ENCODE measurements around the gene IQCE. TPM values are rescaled to one million over a fixed set of nuclear protein-coding genes. Genes with fewer than 3 reads are reported as not detected.

Gene IQCE
- total and polyA plus RNA-seq, 2 experiments from 2014 or later: 18.0 to 41.4 TPM

GRCh38 chr7:2522780-2523433 lies 35.9 kb upstream of the IQCE start:
- Histone ChIP-seq H3K4me3 (no peak overlapping the region), H3K9me3 (ENCODE audit: low read depth) (no peaks in the 10 kb centered on the region), H3K4me1 (ENCODE audit: low read depth) (no peaks in the 10 kb centered on the region), H3K36me3 (no peaks in the 10 kb centered on the region), H3K27me3 (peaks cover 33% of the 10 kb centered on the region), H3K27ac (no peak overlapping the region)
- peak in 1 of 2 donors; percentile 72 for DNase-seq (ENCODE audit: low read depth in 1 of 2, low spot score in 1 of 2)
- TF ChIP-seq, protein P1, sequence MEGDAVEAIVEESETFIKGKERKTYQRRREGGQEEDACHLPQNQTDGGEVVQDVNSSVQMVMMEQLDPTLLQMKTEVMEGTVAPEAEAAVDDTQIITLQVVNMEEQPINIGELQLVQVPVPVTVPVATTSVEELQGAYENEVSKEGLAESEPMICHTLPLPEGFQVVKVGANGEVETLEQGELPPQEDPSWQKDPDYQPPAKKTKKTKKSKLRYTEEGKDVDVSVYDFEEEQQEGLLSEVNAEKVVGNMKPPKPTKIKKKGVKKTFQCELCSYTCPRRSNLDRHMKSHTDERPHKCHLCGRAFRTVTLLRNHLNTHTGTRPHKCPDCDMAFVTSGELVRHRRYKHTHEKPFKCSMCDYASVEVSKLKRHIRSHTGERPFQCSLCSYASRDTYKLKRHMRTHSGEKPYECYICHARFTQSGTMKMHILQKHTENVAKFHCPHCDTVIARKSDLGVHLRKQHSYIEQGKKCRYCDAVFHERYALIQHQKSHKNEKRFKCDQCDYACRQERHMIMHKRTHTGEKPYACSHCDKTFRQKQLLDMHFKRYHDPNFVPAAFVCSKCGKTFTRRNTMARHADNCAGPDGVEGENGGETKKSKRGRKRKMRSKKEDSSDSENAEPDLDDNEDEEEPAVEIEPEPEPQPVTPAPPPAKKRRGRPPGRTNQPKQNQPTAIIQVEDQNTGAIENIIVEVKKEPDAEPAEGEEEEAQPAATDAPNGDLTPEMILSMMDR (IDR thresholded peaks at IDR 0.05; ENCODE audit: low read depth, low read length): no peak

- Histone ChIP-seq H3K4me1 (ENCODE audit: low read depth) (peaks cover 4% of the 10 kb centered on the region), H3K27ac (no peak overlapping the region), H3K9me3 (ENCODE audit: low read depth) (no peaks in the 10 kb centered on the region), H3K27me3 (peaks cover 27% of the 10 kb centered on the region), H3K4me3 (no peak overlapping the region), H3K36me3 (no peaks in the 10 kb centered on the region)
- DNase-seq (ENCODE audit: low read depth in 1 of 2, low spot score in 1 of 2): no peak
- TF ChIP-seq, protein P1 (IDR thresholded peaks at IDR 0.05; ENCODE audit: low read depth, low read length): no peak
Observed at GRCh38 chr7:2523461-2523936, 35.3 kb upstream of the IQCE start.

DNA sequence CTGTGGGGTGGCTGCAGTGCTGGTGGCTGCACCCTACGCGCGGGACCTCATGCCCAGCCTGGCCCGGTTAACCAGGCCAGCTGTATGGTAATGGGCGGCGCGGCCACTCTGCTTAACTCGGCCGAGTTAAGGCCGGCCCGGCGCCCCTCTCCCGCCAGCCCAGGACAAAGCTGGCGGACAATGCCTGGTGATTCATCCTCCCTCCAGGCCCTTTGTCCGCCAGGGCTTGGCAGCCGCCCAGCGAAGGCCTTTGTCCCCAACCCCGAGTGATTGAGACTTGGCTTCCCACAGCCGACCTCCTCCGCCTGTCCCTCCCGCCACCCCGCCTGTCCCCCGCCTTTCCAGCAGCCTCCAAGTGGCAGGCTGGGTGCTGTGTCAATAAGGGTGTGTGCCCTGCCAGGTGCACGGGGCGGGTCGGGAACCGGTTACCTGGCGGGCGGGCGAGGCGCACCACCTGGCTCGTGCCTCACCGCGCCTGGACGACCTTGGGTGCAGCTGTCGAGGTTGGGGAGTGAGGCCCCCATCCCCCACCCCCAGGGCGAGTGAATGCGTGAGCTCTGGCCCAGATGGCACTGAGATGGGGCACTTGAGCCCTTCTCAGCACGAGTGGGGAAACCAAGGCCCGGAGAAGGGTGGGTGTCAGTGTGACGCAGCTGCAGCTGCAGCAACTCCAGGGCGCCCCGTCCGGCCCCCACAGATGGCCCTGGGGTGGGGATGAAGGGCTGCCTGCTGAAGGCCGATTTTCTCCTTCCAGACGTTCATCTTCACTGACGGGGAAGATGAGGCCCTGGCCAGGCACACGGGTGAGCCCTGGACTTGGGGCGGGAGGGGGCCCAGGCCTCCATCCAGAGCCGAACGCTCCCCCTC lies 34.6 kb upstream of the IQCE start:
- peaks cover 4% of the 10 kb centered on the region for H3K4me1 ChIP-seq (ENCODE audit: low read depth)
- TF ChIP-seq, protein P1 (IDR thresholded peaks at IDR 0.05; ENCODE audit: low read depth, low read length): no peak
- H3K4me3 ChIP-seq: no peak overlapping the region
- H3K27me3 ChIP-seq: peaks cover 20% of the 10 kb centered on the region
- H3K36me3 ChIP-seq: no peaks in the 10 kb centered on the region
- no peaks in the 10 kb centered on the region for H3K9me3 ChIP-seq (ENCODE audit: low read depth)
- H3K27ac ChIP-seq: no peak overlapping the region
- DNase-seq (ENCODE audit: low read depth in 1 of 2, low spot score in 1 of 2): peak in 1 of 2 donors; percentile 58

- Histone ChIP-seq H3K9me3 (ENCODE audit: low read depth) (no peaks in the 10 kb centered on the region), H3K4me1 (ENCODE audit: low read depth) (peaks cover 4% of the 10 kb centered on the region), H3K36me3 (no peaks in the 10 kb centered on the region), H3K4me3 (no peak overlapping the region), H3K27me3 (peaks cover 19% of the 10 kb centered on the region), H3K27ac (no peak overlapping the region)
- no peak for DNase-seq (ENCODE audit: low read depth in 1 of 2, low spot score in 1 of 2)
- TF ChIP-seq, protein P1 (IDR thresholded peaks at IDR 0.05; ENCODE audit: low read depth, low read length): no peak
Observed at GRCh38 chr7:2524808-2525657, 33.7 kb upstream of the IQCE start.

Data from cardiac muscle cell (in vitro differentiated cells and primary cell).